NCI-H510A (cell line): ENCODE measurements around the gene ARID3A.
A peak's percentile ranks its signal among the peaks of the same experiment; 100 is the strongest.
"Not testable (repeated sequence)": the region's sequence is repeated elsewhere in the genome, so short reads cannot be mapped to it uniquely, and the experiment has no call there.

ENCODE experiments used
- DNase-seq: peaks from one replicate; lab custom pipeline; 2025; lab: John Stamatoyannopoulos, UW

The ARID3A gene

DNA sequence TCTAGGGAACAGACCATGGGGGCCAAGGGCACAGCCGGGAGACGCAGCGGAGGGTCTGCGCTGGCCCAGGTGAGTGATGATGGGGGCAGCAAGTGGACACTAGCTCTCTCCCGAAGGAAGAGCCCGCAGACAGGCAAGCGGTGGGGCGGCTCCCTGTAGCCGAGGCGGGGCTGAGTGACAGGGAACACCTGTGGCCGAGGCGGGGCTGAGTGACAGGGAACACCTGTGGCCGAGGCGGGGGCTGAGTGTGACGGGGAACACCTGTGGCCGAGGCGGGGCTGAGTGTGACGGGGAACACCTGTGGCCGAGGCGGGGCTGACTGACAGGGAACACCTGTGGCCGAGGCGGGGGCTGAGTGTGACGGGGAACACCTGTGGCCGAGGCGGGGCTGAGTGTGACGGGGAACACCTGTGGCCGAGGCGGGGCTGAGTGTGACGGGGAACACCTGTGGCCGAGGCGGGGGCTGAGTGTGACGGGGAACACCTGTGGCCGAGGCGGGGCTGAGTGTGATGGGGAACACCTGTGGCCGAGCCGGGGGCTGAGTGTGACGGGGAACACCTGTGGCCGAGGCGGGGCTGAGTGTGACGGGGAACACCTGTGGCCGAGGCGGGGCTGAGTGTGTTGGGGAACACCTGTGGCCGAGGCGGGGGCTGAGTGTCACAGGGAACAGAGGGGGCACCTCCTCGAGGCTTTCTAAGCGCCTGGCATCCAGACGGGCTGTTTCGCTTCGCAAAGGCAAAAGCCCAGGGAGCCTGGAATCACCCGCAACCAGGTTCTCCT is 34.2 kb upstream of the ARID3A start:
- DNase-seq, result not testable (repeated sequence)

GRCh38 chr19:892243-892893 is 33.5 kb upstream of the ARID3A start:
- no peak for DNase-seq

DNA sequence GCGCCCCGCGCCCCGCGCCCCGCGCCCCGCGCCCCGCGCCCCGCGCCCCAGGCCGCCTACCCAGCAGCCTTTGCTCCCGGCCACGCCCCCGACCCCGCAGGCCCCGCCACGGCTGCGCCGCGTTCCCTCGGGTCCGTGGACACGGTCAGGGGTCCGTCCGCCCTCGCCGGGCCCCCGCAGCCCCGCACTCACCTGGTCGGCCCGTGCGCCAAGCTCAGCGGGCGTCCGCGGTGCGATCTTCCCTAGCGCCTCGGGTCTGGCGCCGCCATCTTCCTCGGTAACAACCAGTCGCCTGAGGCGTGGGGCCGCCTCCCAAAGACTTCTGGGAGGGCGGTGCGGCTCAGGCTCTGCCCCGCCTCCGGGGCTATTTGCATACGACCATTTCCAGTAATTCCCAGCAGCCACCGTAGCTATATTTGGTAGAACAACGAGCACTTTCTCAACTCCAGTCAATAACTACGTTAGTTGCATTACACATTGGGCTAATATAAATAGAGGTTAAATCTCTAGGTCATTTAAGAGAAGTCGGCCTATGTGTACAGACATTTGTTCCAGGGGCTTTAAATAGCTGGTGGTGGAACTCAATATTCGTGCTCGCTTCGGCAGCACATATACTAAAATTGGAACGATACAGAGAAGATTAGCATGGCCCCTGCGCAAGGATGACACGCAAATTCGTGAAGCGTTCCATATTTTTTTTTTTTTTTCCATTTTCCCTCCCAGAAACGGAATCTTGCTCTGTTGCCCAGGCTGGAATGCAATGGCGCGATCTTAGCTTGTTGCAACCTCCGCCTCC is 32.7 kb upstream of the ARID3A start, which contains the start of the genes MED16 and RNU6-9:
TSS of gene MED16 (minus strand) at position 294 of the 796 bp plus-strand sequence. CDS start 2,056 bp downstream, outside the sequence.
TSS of gene RNU6-9 (plus strand) at position 591 of the 796 bp plus-strand sequence.
- peak; percentile 62 for DNase-seq

DNA sequence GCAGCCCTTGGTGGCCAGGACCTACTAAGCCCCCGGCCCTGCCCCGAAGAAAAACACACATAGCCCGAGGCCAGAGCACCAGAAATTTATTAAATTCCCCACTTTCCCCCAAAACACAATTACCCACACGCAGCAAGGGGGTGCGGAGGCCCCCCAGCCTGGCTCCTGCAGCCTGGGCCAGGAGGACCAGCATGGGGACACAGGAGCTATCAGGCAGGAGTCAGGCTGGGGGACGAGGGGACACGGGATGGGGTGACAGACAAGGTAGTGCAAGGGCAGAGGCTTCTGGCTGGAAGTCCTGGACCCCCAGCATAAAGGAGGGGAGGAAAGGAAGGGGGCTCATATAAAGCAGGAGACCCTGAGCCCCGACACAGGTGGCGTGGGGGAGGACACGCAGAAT is 29.4 kb upstream of the ARID3A start:
- DNase-seq, result no peak

DNA sequence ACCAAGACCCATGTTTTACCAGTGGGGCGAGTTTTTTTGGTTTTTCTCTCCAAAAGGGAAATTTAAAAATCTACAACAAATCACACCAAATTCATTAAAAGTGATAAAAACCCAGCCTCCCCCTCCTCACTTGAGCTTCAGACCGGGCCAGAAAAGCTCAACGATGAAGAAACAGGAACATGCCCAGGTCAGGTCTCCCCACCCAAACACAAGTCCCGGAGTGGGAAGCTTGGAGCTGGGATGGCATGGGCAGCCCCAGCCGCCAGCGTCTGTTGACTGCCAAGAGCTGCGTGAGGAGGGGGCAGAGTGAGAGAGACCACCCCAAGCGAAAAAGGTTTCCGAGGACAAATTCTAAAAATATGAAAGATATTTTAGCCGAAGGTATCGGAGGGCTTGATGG is 28.8 kb upstream of the ARID3A start:
- no peak for DNase-seq

- DNase-seq, result no peak
Observed at GRCh38 chr19:897442-898039, 28.3 kb upstream of the ARID3A start.

DNA sequence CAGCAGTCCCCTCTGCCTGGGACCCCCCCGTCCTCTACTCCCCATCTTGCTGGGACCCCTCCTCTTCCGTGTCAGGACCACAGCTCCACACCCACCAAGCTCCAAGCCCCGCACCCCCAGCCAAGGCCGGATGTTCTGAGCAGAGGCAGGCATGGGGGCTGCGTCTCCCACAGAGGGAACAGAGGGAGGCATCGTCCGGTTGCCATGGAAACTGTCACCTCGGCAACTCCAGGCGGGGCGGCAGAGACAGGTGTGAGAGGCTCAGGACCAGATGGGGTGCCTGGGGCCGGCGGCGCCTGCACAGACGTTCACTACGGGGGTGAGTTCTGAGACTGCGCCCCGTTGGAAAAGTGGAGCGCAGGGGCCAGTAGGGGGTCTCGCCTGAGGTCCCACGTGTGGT is 27.2 kb upstream of the ARID3A start:
- DNase-seq, result no peak

DNA sequence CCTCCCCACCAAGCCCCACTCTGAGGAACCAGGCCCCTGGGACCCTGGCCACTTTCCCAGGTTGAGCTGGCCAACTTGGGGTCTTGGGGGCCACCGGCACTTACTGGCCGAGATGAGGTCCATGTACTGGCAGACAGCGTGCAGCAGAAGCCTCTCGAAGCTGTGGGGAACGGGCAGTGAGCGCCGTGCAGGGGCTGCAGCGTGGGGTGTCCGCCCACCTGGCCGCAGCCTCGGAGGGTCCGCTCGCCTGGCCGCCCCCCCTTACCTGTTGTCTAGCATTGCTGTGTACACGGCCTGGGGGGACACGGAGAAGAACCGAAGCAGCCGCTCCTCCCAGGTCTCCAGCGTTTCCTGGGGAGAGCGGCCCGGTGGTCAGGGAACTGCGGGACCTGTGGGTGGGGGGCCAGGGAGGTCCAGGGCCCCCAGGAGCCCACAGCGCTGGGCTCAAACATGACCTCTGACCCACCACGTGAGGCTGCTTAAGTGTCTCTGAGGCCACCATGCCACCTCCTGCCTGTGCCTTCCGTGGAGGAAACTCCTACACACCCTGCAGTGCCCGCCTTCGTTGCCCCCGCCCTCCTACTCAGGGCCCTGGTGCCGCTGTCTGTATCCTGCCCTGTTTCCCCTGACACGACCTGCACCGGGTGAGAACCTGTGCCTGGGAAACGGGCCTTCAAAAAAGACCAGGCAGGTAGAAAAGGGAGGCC is 26.3 kb upstream of the ARID3A start:
- DNase-seq, result no peak

GRCh38 chr19:900043-900301 is 25.9 kb upstream of the ARID3A start:
- DNase-seq, result no peak

- no peak for DNase-seq
Observed at GRCh38 chr19:900302-901111, 25.3 kb upstream of the ARID3A start.

- DNase-seq, result no peak
Observed at GRCh38 chr19:901216-902092, 24.4 kb upstream of the ARID3A start.

DNA sequence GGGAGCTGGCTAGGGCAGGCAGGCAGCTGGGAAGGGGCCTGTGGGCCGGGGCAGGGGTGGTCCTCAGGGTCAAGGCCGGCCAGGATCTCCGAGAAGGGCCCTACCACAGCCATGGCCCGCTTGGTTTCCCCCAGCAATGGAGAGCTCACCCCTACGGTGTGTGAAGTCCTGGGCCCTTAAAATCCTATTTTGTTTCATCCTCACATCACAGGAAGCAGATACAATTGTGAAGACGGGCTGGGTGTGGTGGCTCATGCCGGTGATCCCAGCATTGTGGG is 23.8 kb upstream of the ARID3A start:
- no peak for DNase-seq

- no peak for DNase-seq
Observed at GRCh38 chr19:902446-903226, 23.2 kb upstream of the ARID3A start.

DNA sequence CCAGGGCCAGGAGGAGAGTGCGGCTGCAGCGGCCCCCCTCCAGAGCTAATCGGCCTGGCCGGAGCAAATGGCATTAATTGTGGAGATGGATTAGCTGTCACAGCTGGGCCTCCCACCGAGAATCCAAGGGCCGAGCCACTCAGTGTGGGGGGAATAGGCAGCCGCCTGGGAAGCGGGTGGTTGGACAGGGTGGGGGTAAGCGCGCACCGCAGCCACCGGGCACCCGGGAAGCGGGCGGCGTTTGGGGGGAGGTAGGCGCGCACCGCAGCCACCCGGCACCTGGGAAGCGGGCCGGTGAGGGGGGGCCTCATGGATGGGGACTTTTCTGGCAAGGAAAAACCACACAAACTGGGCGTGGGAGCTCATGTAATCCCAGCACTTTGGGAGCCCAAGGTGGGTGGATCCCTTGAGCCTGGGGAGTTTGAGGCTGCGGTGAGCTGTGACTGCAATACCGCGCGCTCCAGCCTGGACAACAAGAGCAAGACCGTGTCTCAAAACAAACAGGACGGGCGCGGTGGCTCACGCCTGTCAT is 22.5 kb upstream of the ARID3A start:
- no peak for DNase-seq

DNA sequence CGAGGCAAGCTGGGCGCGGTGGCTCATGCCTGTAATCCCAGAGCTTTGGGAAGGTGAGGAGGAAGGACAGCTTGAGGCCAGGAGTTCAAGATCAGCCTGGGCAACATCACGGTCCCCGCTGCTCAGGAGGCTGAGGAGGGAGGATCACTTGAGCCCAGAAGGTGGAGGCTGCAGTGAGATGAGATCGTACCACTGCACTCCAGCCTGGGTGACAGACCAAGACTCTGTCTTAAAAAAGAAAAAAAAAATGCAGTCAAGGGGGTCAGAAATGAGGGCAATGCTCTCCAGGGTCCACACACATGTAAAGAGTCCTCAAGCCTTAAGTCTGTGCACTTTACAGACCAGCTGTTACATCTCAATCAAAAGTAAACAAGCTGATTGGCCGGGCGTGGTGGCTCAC is 21.3 kb upstream of the ARID3A start:
- DNase-seq, result no peak

GRCh38 chr19:906480-906879 is 19.4 kb upstream of the ARID3A start:
- no peak for DNase-seq

GRCh38 chr19:907183-907853 is 18.5 kb upstream of the ARID3A start:
- no peak for DNase-seq

GRCh38 chr19:911197-912033 is 14.4 kb upstream of the ARID3A start:
- DNase-seq, result no peak
